Gastrocnemius medialis (tissue), 4 donors: Measurements from ENCODE around the gene RNGTT.

Experiments
- POLR2A ChIP-seq, 2 donors: fragments of 450-650 bp; IDR thresholded peaks; one replicate each; pipeline ENCODE4 v1.6.1; 2017; ENCODE audit warnings: antibody characterized with exemption in 2 of 2, mild to moderate bottlenecking in 2 of 2, moderate library complexity in 2 of 2
- TF ChIP-seq, protein P1 (sequence below), 5 experiments: fragments of 450-650 bp in 3 of 5; fragments of 200-600 bp in 2 of 5; sonication (generic) in 2 of 5; IDR thresholded peaks in 4 of 5; conservative IDR thresholded peaks in 1 of 5; 1 replicate in 4 of 5; 2 replicates in 1 of 5; pipeline ENCODE4 v1.5.1; 2016 to 2019; ENCODE audit warnings: antibody characterized with exemption in 5 of 5, mild to moderate bottlenecking in 3 of 5, moderate library complexity in 3 of 5

DNA sequence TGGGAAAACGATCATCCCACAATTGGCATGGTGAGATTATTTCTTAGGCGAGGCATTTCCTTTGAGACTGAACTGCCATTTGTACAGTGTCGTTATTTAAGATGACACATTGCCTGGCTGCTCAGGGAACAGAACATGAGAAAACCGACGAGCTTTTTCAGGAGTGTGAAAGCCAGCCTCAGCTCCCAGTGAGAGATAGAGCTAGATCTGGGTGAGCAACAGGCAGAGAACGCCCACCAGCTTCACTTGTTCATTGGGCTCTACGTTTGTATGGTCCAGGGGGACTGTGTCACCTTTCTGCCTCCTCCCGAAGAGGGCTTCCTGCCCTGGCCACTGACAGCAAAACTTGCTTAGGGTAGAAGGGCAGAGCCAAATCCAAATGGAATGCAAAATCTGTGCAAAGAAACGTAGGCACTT is 378.1 kb downstream of the RNGTT start:
- TF ChIP-seq, protein P1, sequence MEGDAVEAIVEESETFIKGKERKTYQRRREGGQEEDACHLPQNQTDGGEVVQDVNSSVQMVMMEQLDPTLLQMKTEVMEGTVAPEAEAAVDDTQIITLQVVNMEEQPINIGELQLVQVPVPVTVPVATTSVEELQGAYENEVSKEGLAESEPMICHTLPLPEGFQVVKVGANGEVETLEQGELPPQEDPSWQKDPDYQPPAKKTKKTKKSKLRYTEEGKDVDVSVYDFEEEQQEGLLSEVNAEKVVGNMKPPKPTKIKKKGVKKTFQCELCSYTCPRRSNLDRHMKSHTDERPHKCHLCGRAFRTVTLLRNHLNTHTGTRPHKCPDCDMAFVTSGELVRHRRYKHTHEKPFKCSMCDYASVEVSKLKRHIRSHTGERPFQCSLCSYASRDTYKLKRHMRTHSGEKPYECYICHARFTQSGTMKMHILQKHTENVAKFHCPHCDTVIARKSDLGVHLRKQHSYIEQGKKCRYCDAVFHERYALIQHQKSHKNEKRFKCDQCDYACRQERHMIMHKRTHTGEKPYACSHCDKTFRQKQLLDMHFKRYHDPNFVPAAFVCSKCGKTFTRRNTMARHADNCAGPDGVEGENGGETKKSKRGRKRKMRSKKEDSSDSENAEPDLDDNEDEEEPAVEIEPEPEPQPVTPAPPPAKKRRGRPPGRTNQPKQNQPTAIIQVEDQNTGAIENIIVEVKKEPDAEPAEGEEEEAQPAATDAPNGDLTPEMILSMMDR (IDR thresholded peaks at IDR 0.05 in 4 of 5, conservative IDR thresholded peaks at IDR 0.05 in 1 of 5), result no peak
- no peak for TF ChIP-seq POLR2A (IDR thresholded peaks at IDR 0.05)
